IMR-90 (cell line): ENCODE measurements around the gene MSH3. TPM values are rescaled to one million over a fixed set of nuclear protein-coding genes. Genes with fewer than 3 reads are reported as not detected.

ENCODE experiments used
- ATAC-seq: fragments of 200-7000 bp; cut with Tn5 transposase; 2 replicates; pipeline ENCODE4 v1.9.1; 2020; ENCODE audit warnings: low read depth, mild to moderate bottlenecking, moderate library complexity
- BruUV-seq: library from RNA; stranded (reverse); fragments of 400-500 nt; replicated peaks from 2 replicates; lab custom pipeline; 2021; lab: Mats Ljungman, UMichigan
- CTCF ChIA-PET: fragments of 300-600 bp; formaldehyde crosslinking; extraction: SDS; loops from one replicate; lab custom pipeline; 2021; ENCODE audit warnings: antibody characterized with exemption; lab: Yijun Ruan, JAX
- POLR2A ChIA-PET: fragments of 300-600 bp; sonication (Branson Sonifier 250); formaldehyde crosslinking; loops from one replicate; lab custom pipeline; 2022; ENCODE audit warnings: antibody characterized with exemption; ENCODE audit not compliant: unreplicated experiment; lab: Charles Lee
- DNase-seq: peaks from one replicate; pipeline ENCODE4 v3.0.0; 2013
- H2AFZ ChIP-seq: replicated peaks from 2 replicates; pipeline ENCODE3; 2013; ENCODE audit warnings: low read length, mild to moderate bottlenecking; ENCODE audit not compliant: poor library complexity
- H2AK5ac ChIP-seq: 2 replicates; pipeline ENCODE4 v1.6.1; 2013; ENCODE audit warnings: low read depth, low read length, inconsistent platforms
- H2AK9ac ChIP-seq: replicated peaks from 2 replicates; pipeline ENCODE3; 2013; ENCODE audit warnings: mild to moderate bottlenecking, low read depth, low read length, moderate library complexity; ENCODE audit not compliant: poor library complexity
- H2BK120ac ChIP-seq: 2 replicates; pipeline ENCODE4 v1.6.1; 2013; ENCODE audit warnings: low read depth, low read length, inconsistent platforms
- H2BK15ac ChIP-seq: 3 replicates; pipeline ENCODE4 v1.6.1; 2013; ENCODE audit warnings: low read depth, low read length, inconsistent platforms
- H2BK20ac ChIP-seq: 2 replicates; pipeline ENCODE4 v1.6.1; 2013; ENCODE audit warnings: low read depth, mild to moderate bottlenecking, inconsistent platforms, low read length, moderate library complexity
- H2BK5ac ChIP-seq: 2 replicates; pipeline ENCODE4 v1.6.1; 2013; ENCODE audit warnings: mild to moderate bottlenecking, low read depth, low read length, inconsistent platforms; ENCODE audit not compliant: poor library complexity, severe bottlenecking
- H3K14ac ChIP-seq: replicated peaks from 2 replicates; pipeline ENCODE4 v1.6.1; 2013; ENCODE audit warnings: low read depth, low read length, inconsistent platforms
- H3K18ac ChIP-seq: 2 replicates; pipeline ENCODE4 v1.6.1; 2013; ENCODE audit warnings: low read depth, low read length, control low read depth
- H3K23ac ChIP-seq: 2 replicates; pipeline ENCODE4 v1.6.1; 2013; ENCODE audit warnings: low read depth, low read length, inconsistent platforms
- H3K27ac ChIP-seq: 2 replicates; pipeline ENCODE4 v1.5.1; 2013; ENCODE audit warnings: mild to moderate bottlenecking, control low read depth, low read length; ENCODE audit not compliant: insufficient read depth
- H3K27me3 ChIP-seq: 2 replicates; pipeline ENCODE4 v1.6.1; 2013; ENCODE audit warnings: low read length; ENCODE audit not compliant: control insufficient read depth, insufficient read depth
- H3K36me3 ChIP-seq: 2 replicates; pipeline ENCODE4 v1.6.1; 2013; ENCODE audit warnings: low read length, mixed read lengths; ENCODE audit not compliant: control insufficient read depth, insufficient read depth
- H3K4ac ChIP-seq: 2 replicates; pipeline ENCODE4 v1.6.1; 2013; ENCODE audit warnings: low read depth, low read length, inconsistent platforms
- H3K4me1 ChIP-seq: 2 replicates; pipeline ENCODE4 v1.6.1; 2013; ENCODE audit warnings: low read length, mixed read lengths; ENCODE audit not compliant: control insufficient read depth, insufficient read depth
- H3K4me2 ChIP-seq: 2 replicates; pipeline ENCODE4 v1.6.1; 2013; ENCODE audit warnings: low read depth, mild to moderate bottlenecking, control low read depth, low read length, moderate library complexity
- H3K4me3 ChIP-seq: 2 replicates; pipeline ENCODE4 v1.5.1; 2013; ENCODE audit warnings: low read depth, mild to moderate bottlenecking, control low read depth, low read length, moderate library complexity; ENCODE audit not compliant: insufficient read depth
- H3K56ac ChIP-seq: 2 replicates; pipeline ENCODE4 v1.6.1; 2013; ENCODE audit warnings: low read length, inconsistent platforms; ENCODE audit not compliant: insufficient read depth; ENCODE audit errors: extremely low read depth
- H3K79me1 ChIP-seq, 2 experiments: 2 replicates each; pipeline ENCODE4 v1.6.1; 2013; ENCODE audit warnings: low read length in 2 of 2, inconsistent platforms in 1 of 2, low read depth in 1 of 2
- H3K9ac ChIP-seq: 2 replicates; pipeline ENCODE4 v1.6.1; 2013; ENCODE audit warnings: low read depth, low read length, control low read depth
- H3K9me1 ChIP-seq: 2 replicates; pipeline ENCODE4 v1.6.1; 2013; ENCODE audit warnings: low read length, inconsistent platforms; ENCODE audit not compliant: insufficient read depth
- H3K9me3 ChIP-seq: 2 replicates; pipeline ENCODE4 v1.6.1; 2013; ENCODE audit warnings: low read length; ENCODE audit not compliant: control insufficient read depth, insufficient read depth
- H4K20me1 ChIP-seq: 2 replicates; pipeline ENCODE4 v1.6.1; 2013; ENCODE audit warnings: low read length, inconsistent platforms; ENCODE audit not compliant: insufficient read depth
- H4K5ac ChIP-seq: 2 replicates; pipeline ENCODE4 v1.6.1; 2013; ENCODE audit warnings: mild to moderate bottlenecking, low read depth, low read length, control low read depth
- H4K8ac ChIP-seq, 2 experiments: 2 replicates each; pipeline ENCODE4 v1.6.1; 2013; ENCODE audit warnings: low read depth in 2 of 2, low read length in 2 of 2, control low read depth in 1 of 2, inconsistent platforms in 1 of 2
- H4K91ac ChIP-seq: 2 replicates; pipeline ENCODE4 v1.6.1; 2013; ENCODE audit warnings: low read depth, low read length, inconsistent platforms; ENCODE audit not compliant: insufficient read depth
- ELK1 ChIP-seq: fragments of 150-350 bp; IDR thresholded peaks from 2 replicates; pipeline ENCODE4 v1.6.1; 2016; ENCODE audit warnings: low read depth, mild to moderate bottlenecking, low read length, moderate library complexity, borderline replicate concordance
- MAFK ChIP-seq: IDR thresholded peaks from 2 replicates; pipeline ENCODE4 v1.6.1; 2012; ENCODE audit warnings: low read depth, low read length, improper control_type of control experiment
- MAZ ChIP-seq: IDR thresholded peaks from 2 replicates; pipeline ENCODE4 v1.6.1; 2012; ENCODE audit warnings: low read depth, mild to moderate bottlenecking, low read length, improper control_type of control experiment, moderate library complexity, borderline replicate concordance
- MXI1 ChIP-seq: IDR thresholded peaks from 2 replicates; pipeline ENCODE4 v1.6.1; 2012; ENCODE audit warnings: low read depth, mild to moderate bottlenecking, low read length, moderate library complexity, borderline replicate concordance
- RAD21 ChIP-seq: IDR thresholded peaks from 2 replicates; pipeline ENCODE4 v1.6.1; 2012; ENCODE audit warnings: low read length, improper control_type of control experiment
- RCOR1 ChIP-seq: IDR thresholded peaks from 2 replicates; pipeline ENCODE4 v1.6.1; 2012; ENCODE audit warnings: mild to moderate bottlenecking, low read length, improper control_type of control experiment; ENCODE audit not compliant: insufficient replicate concordance
- RFX5 ChIP-seq: IDR thresholded peaks from 2 replicates; pipeline ENCODE4 v1.8.0; 2012; ENCODE audit warnings: low read depth, mild to moderate bottlenecking, low read length, moderate library complexity
- SMC3 ChIP-seq: fragments of 150-350 bp; IDR thresholded peaks from 2 replicates; pipeline ENCODE4 v1.6.1; 2016; ENCODE audit warnings: low read depth, mild to moderate bottlenecking, antibody characterized with exemption, low read length, moderate library complexity
- WGBS, 2 experiments: methylation state at CpG; one replicate each; pipeline versions ENCODE4 v1.1.5 to v1.1.7; 2013; ENCODE audit warnings: missing lambda C conversion rate in 2 of 2; ENCODE audit not compliant: insufficient read length in 1 of 2; ENCODE audit errors: extremely low coverage in 2 of 2; 5-methylcytosine and 5-hydroxymethylcytosine counted together
- dilution Hi-C: fragments of 300-500 bp; cut with HindIII; formaldehyde crosslinking; loops from one replicate; pipeline ENCODE4 v1.14.3; 2018; ENCODE audit warnings: low sequenced_read_pairs; ENCODE audit not compliant: unreplicated experiment
- in situ Hi-C: fragments of 300-500 bp; cut with MboI; formaldehyde crosslinking; loops from 3 replicates; pipeline ENCODE4 v1.14.3; 2019; ENCODE audit warnings: low sequenced_read_pairs, inconsistent platforms, mixed read lengths
- intact Hi-C: fragments of 100-400 bp; cut with micrococcal nuclease; formaldehyde crosslinking; loops from 2 replicates; pipeline ENCODE4 v1.10.0; 2022
- polyA plus RNA-seq, 3 experiments: library from polyadenylated mRNA; depleted of rRNA; stranded (reverse); fragments of >200 nt; gene quantifications; 2 replicates each; pipeline ENCODE4 v1.2.3, GENCODE V29; 2012; ENCODE audit warnings: low replicate concordance in 1 of 3
- total RNA-seq: library from RNA; depleted of rRNA; stranded (reverse); fragments of >200 nt; gene quantifications from 2 replicates; pipeline ENCODE4 v1.2.3, GENCODE V29; 2012
- TF ChIP-seq, protein P1 (sequence below): fragments of 150-350 bp; IDR thresholded peaks from 2 replicates; pipeline ENCODE4 v1.6.1; 2017; ENCODE audit warnings: mild to moderate bottlenecking, antibody characterized with exemption, low read length, low read depth

The MSH3 gene
- total and polyA plus RNA-seq, 2 of the 4 experiments (the other 2 are of a cell fraction): 4.6 to 13.3 TPM

DNA sequence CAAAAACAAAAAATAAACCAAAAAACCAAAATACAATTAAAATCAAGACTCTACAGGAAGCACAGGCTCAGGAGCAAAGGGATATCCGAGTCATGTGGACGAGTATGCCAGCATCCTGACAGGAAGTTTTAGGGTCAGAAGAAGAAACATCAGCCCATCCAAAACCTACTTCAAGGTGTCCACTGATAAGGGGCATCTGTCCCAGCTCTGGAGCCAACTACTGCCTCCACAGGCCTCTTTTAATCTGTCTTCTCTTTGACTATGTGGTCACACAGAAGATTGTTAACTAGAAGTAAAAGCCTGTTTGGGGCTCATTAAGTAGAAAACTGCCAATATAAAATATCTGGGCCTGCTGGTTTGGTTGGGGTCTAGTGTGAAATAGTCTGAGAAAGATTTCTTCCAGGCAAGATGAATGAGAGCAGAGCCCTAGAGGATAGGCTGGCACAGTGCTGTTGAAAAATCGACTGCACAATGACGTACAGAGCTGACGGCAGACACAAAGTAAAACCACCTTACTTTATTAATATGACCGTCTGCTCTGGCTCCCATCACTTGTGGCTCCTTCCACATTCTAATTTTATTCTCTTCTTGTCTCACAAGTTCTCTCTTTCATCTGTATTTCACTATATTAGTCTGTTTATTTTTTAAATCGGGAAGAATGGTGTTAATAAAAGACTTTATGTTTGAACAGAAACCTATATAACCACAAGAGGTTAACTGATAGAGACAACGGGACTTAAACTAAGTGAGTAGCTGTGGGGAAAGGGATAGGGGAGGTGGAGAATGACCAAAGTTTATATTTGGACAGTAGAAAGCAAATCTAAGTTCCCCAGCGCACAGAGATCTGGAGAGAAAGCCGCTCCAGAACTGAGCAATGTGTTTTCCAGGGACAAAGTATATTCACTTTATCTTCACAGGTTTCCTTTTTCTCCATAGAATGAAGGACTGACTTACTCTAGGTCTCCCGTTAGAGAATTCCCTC lies 22.9 kb upstream of the MSH3 start (continued):
- TF ChIP-seq, protein P1, sequence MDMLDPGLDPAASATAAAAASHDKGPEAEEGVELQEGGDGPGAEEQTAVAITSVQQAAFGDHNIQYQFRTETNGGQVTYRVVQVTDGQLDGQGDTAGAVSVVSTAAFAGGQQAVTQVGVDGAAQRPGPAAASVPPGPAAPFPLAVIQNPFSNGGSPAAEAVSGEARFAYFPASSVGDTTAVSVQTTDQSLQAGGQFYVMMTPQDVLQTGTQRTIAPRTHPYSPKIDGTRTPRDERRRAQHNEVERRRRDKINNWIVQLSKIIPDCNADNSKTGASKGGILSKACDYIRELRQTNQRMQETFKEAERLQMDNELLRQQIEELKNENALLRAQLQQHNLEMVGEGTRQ: no peak

DNA sequence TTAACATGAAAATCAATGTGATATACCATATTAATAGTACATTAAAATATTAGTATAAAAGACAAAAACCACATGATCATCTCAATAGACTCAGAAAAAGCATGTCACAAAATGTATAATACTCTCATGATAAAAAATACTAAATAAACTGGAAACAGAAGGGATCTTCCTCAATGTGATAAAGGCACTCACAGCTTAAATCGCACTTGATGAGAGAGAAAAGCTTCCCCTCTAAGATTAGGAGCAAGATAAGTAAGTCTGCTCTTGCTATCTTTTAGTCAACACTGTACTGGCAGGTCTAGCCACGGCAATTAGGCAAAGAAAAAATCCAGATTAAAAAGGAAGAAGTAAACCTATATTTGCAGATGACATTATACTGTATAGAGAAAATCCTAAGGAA lies 21.8 kb upstream of the MSH3 start:
- in situ Hi-C loops: no loop called here

More for the DNA sequence above, 21.8 kb upstream of the MSH3 start:
- DNase-seq: no peak
- no peak overlapping the region for H4K5ac ChIP-seq
- ATAC-seq: no peak
- no peak overlapping the region for H2BK120ac ChIP-seq
- no peak overlapping the region for H3K56ac ChIP-seq
- no peak overlapping the region for H3K27ac ChIP-seq
- no peaks in the 10 kb centered on the region for H3K9me1 ChIP-seq
- H4K8ac ChIP-seq: no peak overlapping the region
- intact Hi-C loops: no loop called here
- H3K4me1 ChIP-seq: no peaks in the 10 kb centered on the region
- no peak overlapping the region for H2BK5ac ChIP-seq
- CTCF ChIA-PET: no interaction called here
- no peaks in the 10 kb centered on the region for H3K9me3 ChIP-seq
- no peak overlapping the region for H3K18ac ChIP-seq
- no peak overlapping the region for H3K4me3 ChIP-seq
- H3K23ac ChIP-seq: no peak overlapping the region
- no peak overlapping the region for H3K4ac ChIP-seq
- 0 out of 2 replicates have a peak, but pooled peaks cover 2% of the 10 kb centered on the region for H3K36me3 ChIP-seq
- POLR2A ChIA-PET: no interaction called here
- no peak overlapping the region for H3K9ac ChIP-seq
- no peak for TF ChIP-seq RCOR1
- no peak for TF ChIP-seq MXI1
- no peak for TF ChIP-seq MAFK
- no peak for TF ChIP-seq MAZ
- TF ChIP-seq RFX5: no peak
- TF ChIP-seq SMC3: no peak
- TF ChIP-seq ELK1: no peak
- no peak for TF ChIP-seq RAD21
- H3K27me3 ChIP-seq: no peaks in the 10 kb centered on the region
- H2BK15ac ChIP-seq: no peak overlapping the region
- no peak overlapping the region for H2AFZ ChIP-seq
- no peak overlapping the region for H2AK5ac ChIP-seq
- WGBS, 2 experiments: no CpG with 5 or more reads among the region's 2 CpGs
- H3K14ac ChIP-seq: no peak overlapping the region
- H2AK9ac ChIP-seq: no peak overlapping the region
- no peak overlapping the region for H4K91ac ChIP-seq
- H4K20me1 ChIP-seq: no peaks in the 10 kb centered on the region
- dilution Hi-C loops: no loop called here
- H3K79me1 ChIP-seq: no peaks in the 10 kb centered on the region
- no peak overlapping the region for H3K4me2 ChIP-seq
- BruUV-seq: no TSS peak
- H2BK20ac ChIP-seq: no peak overlapping the region
